Caco-2 (cell line): Measurements from ENCODE around the gene CMTR1. TPM values are rescaled to one million over a fixed set of nuclear protein-coding genes. Genes with fewer than 3 reads are reported as not detected.

Source experiments
- BruUV-seq: library from RNA; stranded (reverse); fragments of 400-500 nt; replicated peaks from 2 replicates; lab custom pipeline; 2021; lab: Mats Ljungman, UMichigan
- CTCF ChIA-PET: fragments of 300-600 bp; sonication (Branson Sonifier 250); formaldehyde crosslinking; loops from one replicate; lab custom pipeline; 2022; ENCODE audit warnings: antibody characterized with exemption; lab: Charles Lee
- POLR2A ChIA-PET: fragments of 300-600 bp; sonication (Branson Sonifier 250); formaldehyde crosslinking; loops from one replicate; lab custom pipeline; 2022; ENCODE audit warnings: antibody characterized with exemption; lab: Charles Lee
- DNase-seq, 2 experiments: peaks; one replicate each; pipeline versions ENCODE4 v3.0.0 to v3.0.0-alpha.2; 2020 to 2022
- H3K27me3 ChIP-seq: replicated peaks from 2 replicates; pipeline ENCODE4 v1.6.0; 2011; ENCODE audit warnings: low read length; ENCODE audit not compliant: control insufficient read depth, insufficient read depth
- H3K36me3 ChIP-seq: 2 replicates; pipeline ENCODE4 v1.5.1; 2011; ENCODE audit warnings: low read length; ENCODE audit not compliant: control insufficient read depth, insufficient read depth
- H3K4me1 ChIP-seq: fragments of 250-450 bp; sonication (Bioruptor Pico); 2 replicates; pipeline ENCODE4 v1.5.1; 2020; ENCODE audit warnings: mild to moderate bottlenecking
- H3K4me3 ChIP-seq: 2 replicates; pipeline ENCODE4 v1.5.1; 2011; ENCODE audit warnings: low read depth, mild to moderate bottlenecking, control low read depth, low read length
- H3K9me3 ChIP-seq: fragments of 250-450 bp; sonication (Bioruptor Pico); 2 replicates; pipeline ENCODE4 v1.5.1; 2020; ENCODE audit warnings: mild to moderate bottlenecking, moderate library complexity
- H3K27ac Mint-ChIP-seq: one replicate; pipeline ENCODE4 v1.8.0; 2022; ENCODE audit warnings: mixed read lengths; ENCODE audit not compliant: unreplicated experiment
- H3K27me3 Mint-ChIP-seq: one replicate; pipeline ENCODE4 v1.8.0; 2022; ENCODE audit warnings: mixed read lengths; ENCODE audit not compliant: insufficient read depth, unreplicated experiment
- H3K36me3 Mint-ChIP-seq: one replicate; pipeline ENCODE4 v1.8.0; 2022; ENCODE audit warnings: mild to moderate bottlenecking, mixed read lengths; ENCODE audit not compliant: insufficient read depth, unreplicated experiment
- H3K4me1 Mint-ChIP-seq: one replicate; pipeline ENCODE4 v1.8.0; 2022; ENCODE audit warnings: low read depth, mixed read lengths; ENCODE audit not compliant: unreplicated experiment
- H3K4me3 Mint-ChIP-seq: one replicate; pipeline ENCODE4 v1.8.0; 2022; ENCODE audit warnings: mild to moderate bottlenecking, moderate library complexity, mixed read lengths; ENCODE audit not compliant: unreplicated experiment
- H3K9me3 Mint-ChIP-seq: one replicate; pipeline ENCODE4 v1.8.0; 2022; ENCODE audit warnings: mixed read lengths; ENCODE audit not compliant: unreplicated experiment
- intact Hi-C: fragments of 100-400 bp; cut with micrococcal nuclease; formaldehyde crosslinking; loops from one replicate; pipeline ENCODE4 v1.10.0; 2022; ENCODE audit not compliant: unreplicated experiment
- total RNA-seq: library from RNA; stranded (reverse); gene quantifications from 2 replicates; pipeline ENCODE4 v1.2.3, GENCODE V29; 2022
- TF ChIP-seq, protein P1 (sequence below), 2 experiments: fragments of 200-600 bp in 1 of 2; IDR thresholded peaks; 1 replicate in 1 of 2; 2 replicates in 1 of 2; pipeline versions ENCODE4 v1.5.1 to v1.8.0; 2011 to 2022; ENCODE audit warnings: antibody characterized with exemption in 1 of 2, control low read depth in 1 of 2, inconsistent platforms in 1 of 2, low read depth in 1 of 2, low read length in 1 of 2, mild to moderate bottlenecking in 1 of 2, moderate library complexity in 1 of 2; ENCODE audit not compliant: insufficient read depth in 1 of 2, severe bottlenecking in 1 of 2, unreplicated experiment in 1 of 2

Gene CMTR1
- total RNA-seq, 1 experiment from 2014 or later, result 40.8 TPM

DNA sequence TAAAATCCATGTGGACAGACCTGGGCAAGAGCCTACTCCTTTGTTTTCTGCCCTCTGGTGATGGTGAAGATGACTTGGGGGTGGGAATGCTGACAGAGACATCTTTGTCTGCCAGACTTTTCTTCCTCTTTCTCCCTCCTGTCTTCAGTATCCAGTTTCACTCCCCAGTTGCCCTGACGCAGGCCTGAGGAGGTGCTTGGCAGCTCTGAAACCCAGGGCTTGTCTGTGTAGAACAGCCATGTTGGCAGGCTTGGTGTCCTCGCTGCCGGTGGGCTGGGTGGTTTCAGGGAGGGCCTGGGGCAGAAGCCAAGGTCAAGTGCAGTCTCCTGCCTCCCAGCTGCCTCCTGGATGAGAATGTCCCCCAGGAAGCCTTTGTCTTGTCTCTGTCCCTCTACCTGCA lies 44.2 kb downstream of the CMTR1 start:
- H3K4me3 Mint-ChIP-seq, result no peak overlapping the region
- BruUV-seq, result no TSS peak

DNA sequence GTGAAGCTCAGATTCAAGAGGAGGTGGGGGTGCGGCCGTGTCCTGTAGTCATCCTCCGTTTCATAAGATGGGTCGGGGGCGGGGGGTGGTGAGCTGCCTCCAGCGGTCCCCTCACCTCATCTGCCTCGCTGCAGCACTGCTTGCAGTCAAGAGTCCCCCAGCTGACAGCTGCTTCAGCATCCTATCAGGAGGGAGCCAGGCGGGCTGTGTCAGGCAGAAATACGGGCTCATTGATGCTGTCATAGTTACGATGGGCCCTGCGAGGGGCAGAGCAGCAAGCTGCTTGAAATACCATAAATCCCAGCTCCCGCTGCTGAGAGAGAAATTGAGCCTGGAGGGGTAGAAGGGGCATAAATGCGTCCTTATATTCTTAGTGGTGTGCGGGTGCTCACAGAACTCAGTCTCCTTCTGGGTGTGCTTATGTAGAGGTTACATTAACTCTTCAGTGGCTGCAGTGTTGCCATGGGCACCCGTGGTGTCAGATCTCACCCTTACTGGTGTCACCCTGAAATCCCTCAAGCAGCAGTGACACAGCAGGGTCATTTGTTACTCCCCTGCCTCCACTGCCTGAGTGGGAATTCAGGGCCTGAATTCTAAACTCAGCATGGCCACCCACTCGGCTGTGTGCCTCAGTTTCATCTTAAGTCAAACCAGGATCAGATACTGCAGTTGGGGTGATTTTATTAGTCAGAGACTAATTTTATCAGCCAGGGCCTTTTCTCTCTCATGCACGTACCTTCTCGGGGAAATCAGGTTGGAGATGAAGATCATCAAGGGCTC lies 44.8 kb downstream of the CMTR1 start:
- BruUV-seq, result no TSS peak
- peaks cover 1% of the 10 kb centered on the region for H3K36me3 ChIP-seq
- TF ChIP-seq, protein P1, sequence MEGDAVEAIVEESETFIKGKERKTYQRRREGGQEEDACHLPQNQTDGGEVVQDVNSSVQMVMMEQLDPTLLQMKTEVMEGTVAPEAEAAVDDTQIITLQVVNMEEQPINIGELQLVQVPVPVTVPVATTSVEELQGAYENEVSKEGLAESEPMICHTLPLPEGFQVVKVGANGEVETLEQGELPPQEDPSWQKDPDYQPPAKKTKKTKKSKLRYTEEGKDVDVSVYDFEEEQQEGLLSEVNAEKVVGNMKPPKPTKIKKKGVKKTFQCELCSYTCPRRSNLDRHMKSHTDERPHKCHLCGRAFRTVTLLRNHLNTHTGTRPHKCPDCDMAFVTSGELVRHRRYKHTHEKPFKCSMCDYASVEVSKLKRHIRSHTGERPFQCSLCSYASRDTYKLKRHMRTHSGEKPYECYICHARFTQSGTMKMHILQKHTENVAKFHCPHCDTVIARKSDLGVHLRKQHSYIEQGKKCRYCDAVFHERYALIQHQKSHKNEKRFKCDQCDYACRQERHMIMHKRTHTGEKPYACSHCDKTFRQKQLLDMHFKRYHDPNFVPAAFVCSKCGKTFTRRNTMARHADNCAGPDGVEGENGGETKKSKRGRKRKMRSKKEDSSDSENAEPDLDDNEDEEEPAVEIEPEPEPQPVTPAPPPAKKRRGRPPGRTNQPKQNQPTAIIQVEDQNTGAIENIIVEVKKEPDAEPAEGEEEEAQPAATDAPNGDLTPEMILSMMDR (IDR thresholded peaks at IDR 0.05; ENCODE audit: insufficient read depth in 1 of 2, low read depth in 1 of 2, low read length in 1 of 2, severe bottlenecking in 1 of 2, unreplicated experiment in 1 of 2), result no peak
- CTCF ChIA-PET, result interaction anchor here (0.5 kb wide), 1 partner anchor 531 kb away, joined by 3 read pairs; no protein-coding TSS in a partner anchor
- Mint-ChIP-seq H3K36me3 (peaks cover 23% of the 10 kb centered on the region), H3K4me1 (no peaks in the 10 kb centered on the region), H3K4me3 (no peak overlapping the region), H3K9me3 (no peaks in the 10 kb centered on the region), H3K27me3 (no peaks in the 10 kb centered on the region), H3K27ac (no peak overlapping the region)
- no peak for DNase-seq
- H3K27me3 ChIP-seq, result no peaks in the 10 kb centered on the region
- intact Hi-C loops, result loop anchor here (5.0 kb wide), 1 partner anchor 96 kb away; no protein-coding TSS in a partner anchor
- H3K9me3 ChIP-seq, result no peaks in the 10 kb centered on the region
- H3K4me3 ChIP-seq, result no peak overlapping the region
- POLR2A ChIA-PET, result no interaction called here
- no peaks in the 10 kb centered on the region for H3K4me1 ChIP-seq

More for the DNA sequence above, 44.2 kb downstream of the CMTR1 start:
- Mint-ChIP-seq H3K27ac (no peak overlapping the region), H3K4me1 (no peaks in the 10 kb centered on the region), H3K9me3 (no peaks in the 10 kb centered on the region), H3K36me3 (peaks cover 18% of the 10 kb centered on the region), H3K27me3 (no peaks in the 10 kb centered on the region)
- POLR2A ChIA-PET, result no interaction called here
- Histone ChIP-seq H3K36me3 (peaks cover 2% of the 10 kb centered on the region), H3K27me3 (no peaks in the 10 kb centered on the region), H3K4me3 (no peak overlapping the region), H3K4me1 (no peaks in the 10 kb centered on the region), H3K9me3 (no peaks in the 10 kb centered on the region)
- intact Hi-C loops, result loop anchor here (5.0 kb wide), 1 partner anchor 95 kb away; no protein-coding TSS in a partner anchor
- CTCF ChIA-PET, result no interaction called here
- TF ChIP-seq, protein P1 (IDR thresholded peaks at IDR 0.05; ENCODE audit: insufficient read depth in 1 of 2, low read depth in 1 of 2, low read length in 1 of 2, severe bottlenecking in 1 of 2, unreplicated experiment in 1 of 2), result no peak
- DNase-seq, result no peak

DNA sequence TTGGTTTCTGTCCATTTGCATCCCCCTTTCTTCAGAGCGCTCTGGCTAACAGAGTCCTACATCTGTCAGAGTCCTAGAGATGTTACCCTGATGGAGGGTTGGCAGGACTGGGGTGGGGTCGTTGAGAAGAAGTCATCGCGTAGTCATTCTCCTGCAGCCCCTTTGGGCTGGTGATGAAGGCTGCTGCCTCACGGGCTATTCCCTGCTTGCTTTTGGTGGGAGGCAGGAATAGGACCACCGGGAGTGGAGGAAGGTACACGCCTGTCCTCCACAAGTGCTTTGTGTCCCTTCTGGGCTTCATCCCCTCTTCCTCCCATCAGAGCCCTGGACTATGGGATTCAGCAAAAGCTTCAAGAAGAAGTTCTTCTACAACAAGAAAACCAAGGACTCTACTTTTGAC lies 45.8 kb downstream of the CMTR1 start:
- no peaks in the 10 kb centered on the region for H3K9me3 ChIP-seq
- no peak for DNase-seq
- H3K27ac Mint-ChIP-seq, result no peak overlapping the region
- CTCF ChIA-PET, result no interaction called here
- H3K9me3 Mint-ChIP-seq, result no peaks in the 10 kb centered on the region
- peaks cover 1% of the 10 kb centered on the region for H3K36me3 ChIP-seq
- TF ChIP-seq, protein P1 (IDR thresholded peaks at IDR 0.05; ENCODE audit: insufficient read depth in 1 of 2, low read depth in 1 of 2, low read length in 1 of 2, severe bottlenecking in 1 of 2, unreplicated experiment in 1 of 2), result no peak
- no peaks in the 10 kb centered on the region for H3K27me3 ChIP-seq
- no peaks in the 10 kb centered on the region for H3K4me1 Mint-ChIP-seq
- no peaks in the 10 kb centered on the region for H3K27me3 Mint-ChIP-seq
- H3K4me3 Mint-ChIP-seq, result no peak overlapping the region
- no TSS peak for BruUV-seq
- no peaks in the 10 kb centered on the region for H3K4me1 ChIP-seq
- POLR2A ChIA-PET, result no interaction called here
- no peak overlapping the region for H3K4me3 ChIP-seq
- H3K36me3 Mint-ChIP-seq, result peaks cover 24% of the 10 kb centered on the region
- intact Hi-C loops, result loop anchor here (5.0 kb wide), 1 partner anchor 97 kb away; no protein-coding TSS in a partner anchor
